Upper lobe of left lung (tissue), 6 donors: ENCODE results near the gene CA11. TPM values are rescaled to one million over a fixed set of nuclear protein-coding genes. Genes with fewer than 3 reads are reported as not detected.
A peak's percentile ranks its signal among the peaks of the same experiment; 100 is the strongest.

ENCODE experiments used
- ATAC-seq, 2 donors: fragments of 200-7000 bp; cut with Tn5 transposase; one replicate each; pipeline ENCODE4 v1.9.1; 2022; ENCODE audit warnings: mild to moderate bottlenecking in 2 of 2, moderate library complexity in 2 of 2; ENCODE audit not compliant: low FRiP score in 2 of 2
- DNase-seq, 2 donors: peaks; one replicate each; pipeline ENCODE4 v3.0.0-alpha.2; 2019 to 2020
- H3K27ac ChIP-seq, 4 donors: fragments of 200-600 bp; sonication (generic); one replicate each; pipeline ENCODE4 v1.5.1; 2016 to 2019
- H3K27me3 ChIP-seq, 4 donors: fragments of 200-600 bp; sonication (generic); one replicate each; pipeline ENCODE4 v1.5.1; 2017 to 2019
- H3K36me3 ChIP-seq, 4 donors: fragments of 200-600 bp; sonication (generic); one replicate each; pipeline ENCODE4 v1.5.1; 2016 to 2019
- H3K4me1 ChIP-seq, 4 donors: fragments of 200-600 bp; sonication (generic); one replicate each; pipeline ENCODE4 v1.5.1; 2018 to 2019
- H3K4me3 ChIP-seq, 4 donors: fragments of 200-600 bp; sonication (generic); one replicate each; pipeline ENCODE4 v1.5.1; 2017 to 2019; ENCODE audit warnings: mild to moderate bottlenecking in 2 of 4, moderate library complexity in 1 of 4
- H3K9me3 ChIP-seq, 4 donors: fragments of 200-600 bp; sonication (generic); one replicate each; pipeline ENCODE4 v1.5.1; 2018 to 2019
- EP300 ChIP-seq, 4 donors: sonication (generic); formaldehyde crosslinking; IDR thresholded peaks; one replicate each; pipeline ENCODE4 v1.5.1; 2017; ENCODE audit warnings: antibody characterized with exemption in 4 of 4, control low read depth in 2 of 4
- POLR2A ChIP-seq, 4 donors: fragments of 450-650 bp; IDR thresholded peaks; one replicate each; pipeline ENCODE4 v1.5.1; 2016 to 2017; ENCODE audit warnings: antibody characterized with exemption in 4 of 4, mild to moderate bottlenecking in 2 of 4
- POLR2AphosphoS5 ChIP-seq, 2 donors: sonication (generic); formaldehyde crosslinking; IDR thresholded peaks; one replicate each; pipeline ENCODE4 v1.5.1; 2017; ENCODE audit warnings: antibody characterized with exemption in 2 of 2
- WGBS, 2 donors: methylation state at CpG; one replicate each; pipeline ENCODE4 v1.1.5; 2017 to 2018; 5-methylcytosine and 5-hydroxymethylcytosine counted together
- total RNA-seq, 6 donors: library from RNA; depleted of rRNA in 4 of 6; stranded (reverse); fragments of >200 nt in 4 of 6; gene quantifications; one replicate each; pipeline versions ENCODE4 v1.1.0 to v1.2.1, GENCODE V29; 2016 to 2021
- TF ChIP-seq, protein P1 (sequence below), 6 experiments: fragments of 450-650 bp in 4 of 6; fragments of 200-600 bp in 2 of 6; sonication (generic) in 2 of 6; IDR thresholded peaks; one replicate each; pipeline ENCODE4 v1.5.1; 2016 to 2019; ENCODE audit warnings: antibody characterized with exemption in 6 of 6
- donor health status: DM: no; HTN: no; CAD: no; lungs with moderate emphysema.
- donor health status: DM: no; HTN: yes; CAD: no; lungs with severe emphysema.

The CA11 gene
- total RNA-seq, 6 donors from 2014 or later = 2.1 to 8.1 (median 5.3) TPM

DNA sequence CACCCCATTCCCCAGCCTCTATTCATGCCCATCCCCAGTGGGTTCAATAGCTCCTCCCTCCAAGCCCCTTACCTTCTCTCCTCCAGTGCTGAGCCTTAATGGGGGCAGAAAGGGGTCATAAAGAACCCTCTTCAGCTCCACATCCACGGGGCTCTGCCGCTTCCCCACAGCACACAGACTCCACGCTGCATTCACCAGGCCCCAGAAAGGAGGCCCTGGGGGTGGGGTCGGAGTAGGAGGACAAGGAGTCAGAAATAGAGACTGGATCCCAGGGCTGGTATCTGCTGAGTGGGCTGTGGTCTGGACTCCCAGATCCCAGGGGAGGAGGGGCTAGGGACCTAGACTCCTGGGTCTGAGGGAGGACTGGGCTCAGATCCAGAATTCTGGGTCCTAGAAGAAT lies 1.6 kb downstream of the CA11 start:
- ATAC-seq = no peak
- peaks cover 17 to 23% (median 23%) of the 10 kb centered on the region in 4 donors for H3K4me1 ChIP-seq
- H3K27me3 ChIP-seq = no peaks in the 10 kb centered on the region
- no peaks in the 10 kb centered on the region for H3K36me3 ChIP-seq
- H3K27ac ChIP-seq = peak overlapping the region in 1 of 4 donors; percentile 92
- H3K4me3 ChIP-seq = no peak overlapping the region
- no peak for DNase-seq
- no peak for TF ChIP-seq POLR2A (IDR thresholded peaks at IDR 0.05)
- no peak for TF ChIP-seq EP300 (IDR thresholded peaks at IDR 0.05)
- TF ChIP-seq, protein P1, sequence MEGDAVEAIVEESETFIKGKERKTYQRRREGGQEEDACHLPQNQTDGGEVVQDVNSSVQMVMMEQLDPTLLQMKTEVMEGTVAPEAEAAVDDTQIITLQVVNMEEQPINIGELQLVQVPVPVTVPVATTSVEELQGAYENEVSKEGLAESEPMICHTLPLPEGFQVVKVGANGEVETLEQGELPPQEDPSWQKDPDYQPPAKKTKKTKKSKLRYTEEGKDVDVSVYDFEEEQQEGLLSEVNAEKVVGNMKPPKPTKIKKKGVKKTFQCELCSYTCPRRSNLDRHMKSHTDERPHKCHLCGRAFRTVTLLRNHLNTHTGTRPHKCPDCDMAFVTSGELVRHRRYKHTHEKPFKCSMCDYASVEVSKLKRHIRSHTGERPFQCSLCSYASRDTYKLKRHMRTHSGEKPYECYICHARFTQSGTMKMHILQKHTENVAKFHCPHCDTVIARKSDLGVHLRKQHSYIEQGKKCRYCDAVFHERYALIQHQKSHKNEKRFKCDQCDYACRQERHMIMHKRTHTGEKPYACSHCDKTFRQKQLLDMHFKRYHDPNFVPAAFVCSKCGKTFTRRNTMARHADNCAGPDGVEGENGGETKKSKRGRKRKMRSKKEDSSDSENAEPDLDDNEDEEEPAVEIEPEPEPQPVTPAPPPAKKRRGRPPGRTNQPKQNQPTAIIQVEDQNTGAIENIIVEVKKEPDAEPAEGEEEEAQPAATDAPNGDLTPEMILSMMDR (IDR thresholded peaks at IDR 0.05) = no peak
- WGBS, 2 donors = 64 to 82% methylated on average over 4 of the region's 4 CpGs
- no peaks in the 10 kb centered on the region for H3K9me3 ChIP-seq

DNA sequence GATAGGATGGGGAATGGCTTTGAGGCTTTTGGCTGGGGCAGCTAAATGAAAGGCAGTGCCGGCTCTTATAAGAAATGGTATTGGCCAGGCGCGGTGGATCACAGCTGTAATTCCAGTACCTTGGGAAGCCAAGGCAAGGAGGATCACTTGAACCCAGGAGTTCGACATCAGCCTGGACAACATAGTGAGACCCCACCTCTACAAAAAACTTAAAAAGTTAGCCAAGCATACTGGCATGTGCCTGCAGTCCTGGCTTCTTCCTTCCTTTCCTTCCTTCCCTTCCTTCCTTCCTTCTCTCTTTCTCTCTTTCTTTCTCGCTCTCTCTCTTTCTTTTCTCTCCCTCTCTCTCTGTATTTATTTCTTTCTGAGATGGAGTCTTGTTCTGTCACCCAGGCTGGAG lies 3.1 kb downstream of the CA11 start:
- no peak for ATAC-seq
- Histone ChIP-seq H3K36me3 (no peaks in the 10 kb centered on the region), H3K4me1 (peaks cover 24 to 32% (median 31%) of the 10 kb centered on the region in 4 donors), H3K27me3 (no peaks in the 10 kb centered on the region), H3K27ac (no peak overlapping the region), H3K4me3 (no peak overlapping the region), H3K9me3 (no peaks in the 10 kb centered on the region)
- WGBS, 2 donors = 91 to 98% methylated on average over 5 of the region's 5 CpGs
- no peak for TF ChIP-seq POLR2AphosphoS5 (IDR thresholded peaks at IDR 0.05)
- no peak for DNase-seq

DNA sequence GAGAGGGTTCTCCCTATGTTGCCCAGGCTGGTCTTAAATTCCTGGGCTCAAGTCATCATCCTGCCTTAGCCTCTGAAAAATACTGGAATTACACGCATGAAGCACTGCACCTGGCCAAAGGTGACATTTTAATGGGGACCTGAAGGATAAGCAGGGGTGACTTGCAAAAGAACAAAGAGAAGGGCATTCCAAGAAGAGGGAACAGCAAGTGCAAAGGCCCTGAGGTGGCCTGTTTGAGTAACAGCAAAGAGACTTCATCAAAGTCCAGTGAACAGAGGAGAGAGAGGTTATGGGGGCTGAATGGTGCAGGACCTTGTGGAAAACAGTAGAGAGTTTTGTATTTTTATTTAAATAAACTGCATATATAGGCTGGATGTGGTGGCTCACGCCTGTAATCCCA lies 4.1 kb downstream of the CA11 start:
- no peak for DNase-seq
- ATAC-seq = no peak
- TF ChIP-seq, protein P1 (IDR thresholded peaks at IDR 0.05) = no peak
- TF ChIP-seq POLR2A (IDR thresholded peaks at IDR 0.05) (no peak), EP300 (IDR thresholded peaks at IDR 0.05) (no peak), POLR2AphosphoS5 (IDR thresholded peaks at IDR 0.05) (no peak)
- 95 to 100% methylated on average over 2 of the region's 2 CpGs for WGBS, 2 donors
- Histone ChIP-seq H3K36me3 (no peaks in the 10 kb centered on the region), H3K4me3 (no peak overlapping the region), H3K27ac (no peak overlapping the region), H3K9me3 (no peaks in the 10 kb centered on the region), H3K27me3 (no peaks in the 10 kb centered on the region), H3K4me1 (peaks cover 25 to 38% (median 32%) of the 10 kb centered on the region in 4 donors)

DNA sequence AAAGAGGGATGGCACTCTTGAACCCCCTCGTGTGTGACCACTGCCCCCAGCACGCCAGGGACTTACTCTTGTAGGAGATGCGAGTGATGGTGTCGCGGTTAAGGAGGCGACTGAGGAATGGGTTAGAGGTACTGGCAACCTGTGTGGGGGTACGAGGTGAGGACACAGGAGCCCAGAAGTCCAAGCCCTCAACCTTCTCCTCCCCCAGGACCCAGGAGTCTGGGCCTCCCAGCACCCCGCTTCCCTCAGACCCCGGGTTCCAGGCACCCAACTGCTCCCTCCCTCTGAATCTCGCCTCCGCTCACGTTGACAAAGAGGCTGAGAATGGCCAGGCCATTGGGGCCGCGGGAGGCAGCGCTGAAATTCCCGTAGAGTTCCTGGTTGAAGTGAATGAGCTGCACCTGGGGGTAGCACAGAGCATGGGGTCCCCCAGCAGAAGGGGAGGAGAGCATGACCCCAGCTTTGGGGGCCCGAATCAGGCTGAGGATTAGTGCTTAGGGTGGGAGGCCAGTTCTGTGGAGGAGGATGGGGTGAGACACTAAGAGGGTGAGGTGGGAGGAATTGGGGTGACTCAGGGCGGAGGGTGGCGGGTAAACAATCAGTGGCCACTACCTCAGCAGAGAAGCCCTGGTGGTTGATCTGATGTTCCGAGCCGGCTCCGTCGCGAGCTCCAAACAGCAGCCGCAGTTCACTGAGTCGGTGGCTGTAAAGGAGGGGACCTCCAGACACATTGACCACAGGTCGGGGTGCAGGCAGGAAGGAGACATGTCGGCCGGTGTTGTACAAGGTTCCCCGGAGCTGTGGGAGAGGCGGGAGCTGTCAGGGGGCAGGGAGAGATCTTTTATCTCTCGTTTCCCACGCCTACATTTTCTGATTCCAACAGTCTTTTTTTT lies 6.3 kb downstream of the CA11 start:
- H3K4me3 ChIP-seq = no peak overlapping the region
- no peak overlapping the region for H3K27ac ChIP-seq
- 75 to 80% methylated on average over 33 of the region's 33 CpGs for WGBS, 2 donors
- DNase-seq = peak in 1 of 2 donors; percentile 50
- TF ChIP-seq, protein P1 (IDR thresholded peaks at IDR 0.05) = no peak
- TF ChIP-seq POLR2A (IDR thresholded peaks at IDR 0.05) = no peak
- no peaks in the 10 kb centered on the region for H3K36me3 ChIP-seq
- peaks cover 29 to 40% (median 32%) of the 10 kb centered on the region in 4 donors for H3K4me1 ChIP-seq
- ATAC-seq = no peak
- H3K27me3 ChIP-seq = no peaks in the 10 kb centered on the region
- no peaks in the 10 kb centered on the region for H3K9me3 ChIP-seq

DNA sequence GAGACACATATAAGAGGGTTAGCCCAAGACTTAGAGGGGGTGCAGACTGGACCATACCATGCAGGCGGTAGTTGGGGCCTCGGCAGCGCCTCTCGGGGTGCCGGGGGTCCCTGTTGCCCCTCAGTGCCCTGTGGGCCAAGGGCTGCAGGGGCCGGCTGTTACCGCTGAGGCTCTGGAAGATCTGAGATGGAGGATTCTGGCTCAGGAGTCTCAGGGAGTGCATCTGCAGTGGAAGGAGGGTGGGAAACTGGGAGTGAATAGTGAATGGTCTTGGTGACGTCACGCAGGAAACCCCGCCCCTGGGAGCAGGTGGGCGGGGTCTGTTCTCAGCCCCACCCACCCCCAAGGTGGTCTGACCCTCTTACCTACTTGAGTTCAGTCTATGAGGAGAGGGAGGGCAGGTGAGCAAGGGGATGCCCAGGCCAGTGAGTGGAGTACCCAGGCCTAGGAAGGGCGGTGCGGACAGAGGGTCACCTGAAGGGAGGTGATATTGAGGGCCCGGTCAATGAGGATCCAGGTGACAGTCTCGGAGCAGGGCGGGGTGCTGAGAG lies 7.1 kb downstream of the CA11 start:
- Histone ChIP-seq H3K4me3 (peak overlapping the region in 2 of 4 donors; percentile 77 to 82), H3K36me3 (no peaks in the 10 kb centered on the region), H3K4me1 (peaks cover 33 to 44% (median 35%) of the 10 kb centered on the region in 4 donors), H3K9me3 (no peaks in the 10 kb centered on the region), H3K27me3 (no peaks in the 10 kb centered on the region), H3K27ac (peak overlapping the region; percentile 92 to 97 (median 95))
- DNase-seq = peak in 1 of 2 donors; percentile 84
- no peak for TF ChIP-seq EP300 (IDR thresholded peaks at IDR 0.05)
- TF ChIP-seq, protein P1 (IDR thresholded peaks at IDR 0.05) = no peak
- TF ChIP-seq POLR2A (IDR thresholded peaks at IDR 0.05) = no peak
- no peak for TF ChIP-seq POLR2AphosphoS5 (IDR thresholded peaks at IDR 0.05)
- ATAC-seq = no peak
- 75 to 77% methylated on average over 14 to 16 of the region's 16 CpGs for WGBS, 2 donors
